GM10248 (cell line): Measurements from ENCODE around the gene WNT7A.

Source experiments
- CTCF ChIA-PET: fragments of 300-600 bp; sonication (Branson Sonifier 250); formaldehyde crosslinking; extraction: SDS; loops from one replicate; lab custom pipeline; 2021; ENCODE audit warnings: antibody characterized with exemption; lab: Yijun Ruan, JAX
- POLR2A ChIA-PET: fragments of 350-650 bp; sonication (Branson Sonifier 250); formaldehyde crosslinking; extraction: SDS; loops from one replicate; lab custom pipeline; 2020; ENCODE audit warnings: antibody characterized with exemption; lab: Yijun Ruan, JAX
- DNase-seq: peaks from one replicate; pipeline ENCODE4 v3.0.0; 2012; ENCODE audit errors: extremely low spot score
- CTCF ChIP-seq: IDR thresholded peaks from 2 replicates; pipeline ENCODE4 v1.5.1; 2012; ENCODE audit warnings: mild to moderate bottlenecking, low read depth; ENCODE audit errors: extremely low read depth, missing control alignments, control extremely low read depth

Gene WNT7A

GRCh38 chr3:13879102-13879945, 547 bp downstream of the WNT7A start:
- CTCF ChIA-PET, result interaction anchor here (6.3 kb wide), 1 partner anchor 222 kb away, joined by 41 read pairs; no protein-coding TSS in a partner anchor
- no peak for DNase-seq
- TF ChIP-seq CTCF, result no peak
- POLR2A ChIA-PET, result no interaction called here

- no peak for DNase-seq
- ChIA-PET POLR2A (no interaction called here), CTCF (no interaction called here)
- no peak for TF ChIP-seq CTCF
Observed at GRCh38 chr3:13878281-13879101, 1.4 kb downstream of the WNT7A start.

- no peak for DNase-seq
- CTCF ChIA-PET, result no interaction called here
- no peak for TF ChIP-seq CTCF
- POLR2A ChIA-PET, result no interaction called here
Observed at GRCh38 chr3:13877911-13878280, 2.0 kb downstream of the WNT7A start.

- ChIA-PET POLR2A (no interaction called here), CTCF (interaction anchor here (0.9 to 1.8 kb wide), 2 partner anchors 8 to 13 kb away, joined by 3 to 6 read pairs; no protein-coding TSS in a partner anchor)
- DNase-seq, result no peak
- no peak for TF ChIP-seq CTCF
Observed at GRCh38 chr3:13876451-13877100, 3.3 kb downstream of the WNT7A start.

- DNase-seq, result no peak
- ChIA-PET POLR2A (no interaction called here), CTCF (no interaction called here)
- no peak for TF ChIP-seq CTCF
Observed at GRCh38 chr3:13874891-13875290, 5.0 kb downstream of the WNT7A start.

- POLR2A ChIA-PET, result no interaction called here
- CTCF ChIA-PET, result no interaction called here
Observed at GRCh38 chr3:13873818-13874217, 6.1 kb downstream of the WNT7A start.

More at GRCh38 chr3:13873818-13874217, 6.1 kb downstream of the WNT7A start:
- no peak for TF ChIP-seq CTCF
- DNase-seq, result no peak
